D721Med (cell line): ENCODE measurements around the gene SLC31A1.

ENCODE experiments used
- DNase-seq: peaks from one replicate; pipeline ENCODE4 v3.0.0; 2011; ENCODE audit warnings: low spot score; ENCODE audit not compliant: insufficient read length
- FAIRE-seq: peaks from 2 replicates; lab custom pipeline; 2011; peaks lifted over from hg19 to GRCh38; lab: Jason Lieb, UNC
- TF ChIP-seq, protein P1 (sequence below): IDR thresholded peaks from 2 replicates; pipeline ENCODE4 v1.5.1; 2012; ENCODE audit warnings: mild to moderate bottlenecking, control low read depth; ENCODE audit not compliant: insufficient read depth; ENCODE audit errors: missing control alignments

The SLC31A1 gene

DNA sequence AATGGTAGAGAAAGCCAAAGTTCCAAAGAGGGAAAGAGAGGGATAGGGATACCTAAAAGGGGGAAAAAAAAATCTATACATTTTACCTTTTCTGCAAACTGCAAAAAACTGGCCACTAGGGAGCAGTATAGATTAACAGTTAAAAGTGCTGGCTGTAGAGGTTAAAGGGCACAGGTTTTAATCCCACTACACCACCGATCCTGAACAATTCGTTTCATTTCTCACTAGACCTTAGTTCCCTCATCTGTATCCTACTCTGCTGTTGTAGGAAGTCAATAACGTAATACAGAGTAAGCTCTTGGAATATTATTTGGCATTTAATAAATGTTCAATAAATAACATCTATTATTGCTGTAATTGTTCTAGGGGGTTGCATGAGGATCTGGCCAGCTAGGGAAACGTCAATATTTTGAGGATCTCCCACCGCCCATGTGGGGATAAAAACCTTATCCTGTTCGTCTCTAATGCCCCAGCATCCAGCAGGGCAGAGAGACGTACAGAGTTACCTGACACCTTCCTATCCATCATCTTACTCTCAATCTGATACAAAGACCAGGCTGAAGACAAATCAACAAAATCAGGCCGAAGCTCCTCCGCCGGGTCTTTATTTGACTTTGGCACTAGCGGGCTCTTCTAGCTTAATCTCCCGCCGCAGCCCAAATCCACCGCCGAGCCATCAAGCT is 53.3 kb downstream of the SLC31A1 start:
- peak; percentile 44 for FAIRE-seq
- DNase-seq = no peak
- TF ChIP-seq, protein P1, sequence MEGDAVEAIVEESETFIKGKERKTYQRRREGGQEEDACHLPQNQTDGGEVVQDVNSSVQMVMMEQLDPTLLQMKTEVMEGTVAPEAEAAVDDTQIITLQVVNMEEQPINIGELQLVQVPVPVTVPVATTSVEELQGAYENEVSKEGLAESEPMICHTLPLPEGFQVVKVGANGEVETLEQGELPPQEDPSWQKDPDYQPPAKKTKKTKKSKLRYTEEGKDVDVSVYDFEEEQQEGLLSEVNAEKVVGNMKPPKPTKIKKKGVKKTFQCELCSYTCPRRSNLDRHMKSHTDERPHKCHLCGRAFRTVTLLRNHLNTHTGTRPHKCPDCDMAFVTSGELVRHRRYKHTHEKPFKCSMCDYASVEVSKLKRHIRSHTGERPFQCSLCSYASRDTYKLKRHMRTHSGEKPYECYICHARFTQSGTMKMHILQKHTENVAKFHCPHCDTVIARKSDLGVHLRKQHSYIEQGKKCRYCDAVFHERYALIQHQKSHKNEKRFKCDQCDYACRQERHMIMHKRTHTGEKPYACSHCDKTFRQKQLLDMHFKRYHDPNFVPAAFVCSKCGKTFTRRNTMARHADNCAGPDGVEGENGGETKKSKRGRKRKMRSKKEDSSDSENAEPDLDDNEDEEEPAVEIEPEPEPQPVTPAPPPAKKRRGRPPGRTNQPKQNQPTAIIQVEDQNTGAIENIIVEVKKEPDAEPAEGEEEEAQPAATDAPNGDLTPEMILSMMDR = peak; percentile 61

DNA sequence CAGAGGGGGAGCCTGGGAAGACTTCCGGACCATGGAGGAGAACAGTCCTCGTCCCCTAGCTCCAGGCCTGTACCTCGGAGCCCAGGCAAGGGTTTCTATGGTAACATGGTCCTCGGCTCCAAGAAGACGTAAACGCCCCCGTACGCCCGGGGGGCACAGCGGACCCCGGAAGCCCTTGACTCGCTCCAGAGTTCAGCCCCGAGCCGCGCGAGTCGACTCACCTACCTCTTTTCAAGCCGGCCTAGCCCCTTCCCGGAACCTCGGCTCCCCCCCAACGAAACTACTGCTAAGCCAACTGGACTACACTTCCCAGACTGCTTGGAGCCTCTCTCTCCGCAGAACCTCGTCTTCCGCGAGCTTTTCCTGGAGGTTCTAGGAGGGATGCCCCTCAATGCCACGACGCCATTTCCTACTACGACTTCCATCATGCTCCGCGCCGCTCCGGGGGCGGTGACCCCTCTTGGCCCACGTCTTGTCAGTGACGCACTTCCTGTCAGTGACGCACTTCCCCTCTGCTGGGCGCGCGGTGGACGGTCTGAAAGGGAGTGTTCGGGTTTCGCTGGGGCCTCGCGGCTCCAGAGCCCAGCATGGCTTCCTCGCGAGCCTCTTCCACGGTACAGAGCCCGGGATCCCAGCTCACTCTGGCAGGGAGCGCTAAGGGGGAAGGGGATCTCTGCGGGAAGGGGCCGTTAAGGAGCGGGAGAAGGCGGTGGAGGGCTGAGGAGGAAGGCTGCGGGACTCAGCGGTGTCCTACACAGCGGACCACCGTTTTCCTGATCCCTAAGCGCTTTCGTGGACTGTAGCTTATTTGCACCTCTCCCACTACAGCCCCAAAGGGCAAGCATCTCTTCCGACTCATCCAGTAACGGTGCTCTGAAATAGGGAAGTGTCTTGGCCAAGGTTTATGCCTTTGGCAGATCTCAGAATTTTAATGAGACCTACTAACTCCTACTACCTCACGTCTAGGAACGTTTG is 54.1 kb downstream of the SLC31A1 start, which contains the start of the genes CDC26 and PRPF4:
TSS of gene CDC26 (minus strand) at position 416 of the 975 bp plus-strand sequence. CDS start 3,065 bp downstream, outside the sequence.
TSS of gene PRPF4 (plus strand) at position 502 of the 975 bp plus-strand sequence. CDS start at position 588, 86 bp downstream.
- DNase-seq (peak; percentile 79), FAIRE-seq (no peak)
- TF ChIP-seq, protein P1 = no peak

GRCh38 chr9:113278840-113279239 is 57.5 kb downstream of the SLC31A1 start:
- TF ChIP-seq, protein P1 = no peak
- FAIRE-seq (no peak), DNase-seq (no peak)

GRCh38 chr9:113281356-113281755 is 60.0 kb downstream of the SLC31A1 start:
- TF ChIP-seq, protein P1 = no peak
- DNase-seq (no peak), FAIRE-seq (no peak)

DNA sequence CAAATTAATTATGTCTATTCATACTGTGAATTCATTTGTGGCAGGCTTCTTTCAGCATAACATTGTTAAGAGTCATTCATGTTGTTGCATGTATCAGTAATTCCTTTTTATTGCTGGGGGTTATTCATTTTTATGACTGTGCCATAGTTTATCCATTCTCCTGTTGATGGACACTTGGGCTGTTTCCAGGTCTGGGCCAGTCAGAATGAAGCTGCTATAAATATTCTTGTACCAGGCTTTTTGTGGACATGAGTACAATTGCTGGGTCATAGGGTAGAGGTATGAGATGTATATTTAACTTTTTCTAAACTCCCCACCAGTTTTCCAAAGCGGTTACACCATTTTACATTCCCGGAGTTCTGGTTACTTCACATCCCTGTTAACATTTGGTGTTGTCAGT is 67.7 kb downstream of the SLC31A1 start:
- no peak for FAIRE-seq

GRCh38 chr9:113290052-113290607 is 68.8 kb downstream of the SLC31A1 start:
- TF ChIP-seq, protein P1 = no peak
- no peak for DNase-seq
- no peak for FAIRE-seq

More for the DNA sequence above, 67.7 kb downstream of the SLC31A1 start:
- no peak for DNase-seq
- TF ChIP-seq, protein P1 = no peak
